ENCODE measurements around the gene PXDC1.

Gene PXDC1, protein sequence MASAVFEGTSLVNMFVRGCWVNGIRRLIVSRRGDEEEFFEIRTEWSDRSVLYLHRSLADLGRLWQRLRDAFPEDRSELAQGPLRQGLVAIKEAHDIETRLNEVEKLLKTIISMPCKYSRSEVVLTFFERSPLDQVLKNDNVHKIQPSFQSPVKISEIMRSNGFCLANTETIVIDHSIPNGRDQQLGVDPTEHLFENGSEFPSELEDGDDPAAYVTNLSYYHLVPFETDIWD

GRCh38 chr6:3751077-3751729, at the start of gene PXDC1:
Gene PXDC1, minus strand, starts transcription at chr6:3751713. Its CDS starts 182 bp downstream, at chr6:3751531.
- DNase-seq, result peak in 1 of 2 experiments; percentile 50

GRCh38 chr6:3800850-3801591, 49.5 kb upstream of the PXDC1 start:
- DNase-seq, result no peak

GRCh38 chr6:3799719-3800118, 48.2 kb upstream of the PXDC1 start:
- no peak for DNase-seq

- no peak for DNase-seq
These were observed 46.8 kb upstream of the PXDC1 start for GRCh38 chr6:3798055-3798919.

- no peak for DNase-seq
These were observed 45.9 kb upstream of the PXDC1 start for GRCh38 chr6:3797231-3798054.

- no peak for DNase-seq
These were observed 45.2 kb upstream of the PXDC1 start for GRCh38 chr6:3796719-3797041.

GRCh38 chr6:3795836-3796718, 44.6 kb upstream of the PXDC1 start:
- DNase-seq, result peak; percentile 41 to 45

GRCh38 chr6:3794092-3794491, 42.6 kb upstream of the PXDC1 start:
- peak; percentile 33 to 57 for DNase-seq

DNA sequence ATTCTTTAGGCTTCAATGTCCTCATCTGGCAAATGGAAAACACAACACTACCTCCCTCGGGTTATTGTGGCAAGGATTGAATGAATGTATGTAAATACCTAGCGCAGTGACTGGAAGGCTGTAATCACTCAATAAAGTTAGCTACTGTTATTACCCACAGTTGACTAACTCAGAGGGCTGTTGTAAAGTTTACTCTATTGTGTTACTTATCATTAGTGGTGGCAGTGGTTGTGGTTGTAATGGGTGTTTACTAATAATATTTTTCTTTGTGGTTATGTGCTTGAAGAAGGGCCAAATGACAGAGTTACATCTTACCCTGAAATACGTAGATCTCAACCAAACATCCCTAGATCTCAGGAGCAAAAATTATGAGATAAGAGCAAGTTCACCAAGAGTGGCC, 42.0 kb upstream of the PXDC1 start:
- DNase-seq, result no peak

GRCh38 chr6:3791526-3792203, 40.2 kb upstream of the PXDC1 start:
- DNase-seq, result no peak

DNA sequence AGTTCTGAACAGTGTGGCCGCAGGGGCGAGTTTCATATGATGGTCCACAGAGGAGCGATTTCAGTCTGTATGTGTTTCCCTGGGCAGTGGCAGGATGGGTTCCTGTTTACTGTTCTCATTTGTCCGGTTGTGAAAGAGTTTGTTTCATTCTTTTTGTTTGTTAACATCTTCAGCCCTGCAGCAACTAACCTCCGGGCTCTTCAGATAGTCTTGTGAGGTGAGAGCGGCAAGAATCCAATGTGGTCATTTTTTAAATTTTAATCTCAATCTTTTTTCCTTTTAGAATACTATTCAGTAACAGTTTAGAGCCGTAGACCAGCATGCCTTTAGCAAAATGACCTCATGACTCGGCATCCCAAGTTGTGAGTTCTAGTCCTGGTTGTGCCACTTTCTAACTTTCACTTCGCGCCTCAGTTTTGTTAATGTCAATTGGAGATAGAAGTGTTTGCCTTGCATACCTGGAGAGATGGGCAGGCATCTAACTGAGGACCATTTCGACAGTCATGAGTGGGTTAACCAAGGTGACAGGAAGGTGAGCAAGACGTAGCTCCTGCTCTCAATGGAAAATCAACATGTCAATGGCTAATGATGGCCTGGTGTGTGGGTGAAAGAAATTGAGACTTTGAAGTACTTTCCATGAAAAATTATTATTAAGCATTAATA, 38.5 kb upstream of the PXDC1 start:
- DNase-seq, result no peak

GRCh38 chr6:3789018-3789895, 37.7 kb upstream of the PXDC1 start:
- DNase-seq, result no peak

GRCh38 chr6:3788408-3789017, 37.0 kb upstream of the PXDC1 start:
- DNase-seq, result no peak

DNA sequence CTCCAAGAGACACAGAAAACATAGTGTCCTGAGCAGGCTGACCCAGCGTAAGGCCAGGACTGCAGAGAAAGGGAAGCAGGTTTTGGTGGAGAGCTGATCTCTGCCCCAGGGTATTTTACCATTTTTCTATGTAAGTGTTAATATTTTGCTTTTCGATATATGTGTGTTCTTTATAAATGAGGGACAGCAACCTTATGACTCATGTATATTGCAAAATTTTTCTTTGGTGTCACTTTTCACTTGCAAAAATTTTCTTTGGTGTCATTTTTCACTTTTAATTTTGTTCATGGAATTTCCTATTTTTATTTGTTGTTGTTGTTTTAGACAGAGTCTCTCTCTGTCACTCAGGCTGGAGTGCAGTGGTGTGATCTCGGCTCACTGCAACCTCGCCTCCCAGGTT, 34.6 kb upstream of the PXDC1 start:
- no peak for DNase-seq

- DNase-seq, result no peak
These were observed 34.2 kb upstream of the PXDC1 start for GRCh38 chr6:3785745-3786098.

DNA sequence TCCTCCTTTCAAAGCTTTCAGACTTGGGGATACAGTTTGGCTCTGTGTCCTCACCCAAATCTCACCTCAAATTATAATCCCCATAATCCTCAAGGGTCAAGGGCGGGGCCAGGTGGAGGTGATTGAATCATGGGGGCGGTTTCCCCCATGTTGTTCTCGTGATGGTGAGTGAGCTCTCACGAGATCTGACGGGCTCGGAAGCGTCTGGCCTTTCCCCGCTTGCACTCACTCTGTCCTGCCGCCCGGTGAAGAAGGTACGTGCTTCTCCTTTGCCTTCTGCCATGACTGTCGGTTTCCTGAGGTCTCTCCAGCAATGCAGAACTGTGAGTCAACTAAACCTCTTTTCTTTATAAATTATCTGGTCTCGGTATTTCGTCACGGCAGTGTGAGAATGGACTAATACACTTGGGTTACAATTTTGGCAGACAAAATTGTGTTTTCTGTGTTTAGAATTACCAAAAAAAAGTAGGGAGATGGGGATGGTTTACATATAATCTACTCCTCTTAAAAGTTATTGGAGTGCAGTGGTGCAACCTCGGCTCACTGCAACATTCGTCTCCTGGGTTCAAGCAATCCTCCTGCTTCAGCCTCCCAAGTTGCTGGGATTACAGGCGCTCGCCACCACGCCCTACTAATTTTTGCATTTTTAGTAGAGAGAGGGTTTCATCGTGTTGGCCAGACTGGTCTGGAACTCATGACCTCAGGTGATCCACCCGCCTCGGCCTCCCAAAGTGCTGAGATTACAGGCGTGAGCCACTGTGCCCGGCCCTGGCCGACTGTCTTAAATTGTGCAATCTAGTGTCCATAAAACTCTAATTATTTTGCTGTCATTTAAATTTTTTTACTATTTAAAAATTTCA, 33.6 kb upstream of the PXDC1 start:
- no peak for DNase-seq

GRCh38 chr6:3784423-3784822, 32.9 kb upstream of the PXDC1 start:
- DNase-seq, result no peak
